ENCODE results near the gene BLOC1S5.
"Not testable (repeated sequence)": the region's sequence is repeated elsewhere in the genome, so short reads cannot be mapped to it uniquely, and the experiment has no call there.

Gene BLOC1S5

GRCh38 chr6:8041913-8042583, 22.1 kb downstream of the BLOC1S5 start:
- H3K27me3 ChIP-seq (ENCODE audit: insufficient read depth, poor library complexity, severe bottlenecking), result no peaks in the 10 kb centered on the region
- H3K4me3 ChIP-seq (ENCODE audit: severe bottlenecking), result no peak overlapping the region
- peaks cover 2% of the 10 kb centered on the region for H3K4me1 ChIP-seq (ENCODE audit: insufficient read depth, poor library complexity, severe bottlenecking)
- H3K27ac ChIP-seq (ENCODE audit: poor library complexity, severe bottlenecking), result no peak overlapping the region
- peaks cover 24% of the 10 kb centered on the region for H3K36me3 ChIP-seq (ENCODE audit: low read depth)
- ATAC-seq (ENCODE audit: low read depth) (no peak), DNase-seq (ENCODE audit: low spot score) (no peak)
- no peaks in the 10 kb centered on the region for H3K9me3 ChIP-seq (ENCODE audit: severe bottlenecking)
- TF ChIP-seq CTCF (IDR thresholded peaks at IDR 0.05; ENCODE audit: poor library complexity, severe bottlenecking), result no peak

- H3K4me3 ChIP-seq (ENCODE audit: severe bottlenecking); H3K27me3 ChIP-seq (ENCODE audit: insufficient read depth, poor library complexity, severe bottlenecking); DNase-seq (ENCODE audit: low spot score); ATAC-seq (ENCODE audit: low read depth); H3K9me3 ChIP-seq (ENCODE audit: severe bottlenecking); H3K27ac ChIP-seq (ENCODE audit: poor library complexity, severe bottlenecking): not testable (repeated sequence)
- Histone ChIP-seq H3K4me1 (ENCODE audit: insufficient read depth, poor library complexity, severe bottlenecking) (peaks cover 18% of the 10 kb centered on the region), H3K36me3 (ENCODE audit: low read depth) (peaks cover 13% of the 10 kb centered on the region)
These were observed 30.1 kb downstream of the BLOC1S5 start for GRCh38 chr6:8034107-8034506.

- Histone ChIP-seq H3K27me3 (ENCODE audit: insufficient read depth, poor library complexity, severe bottlenecking) (no peaks in the 10 kb centered on the region), H3K4me1 (ENCODE audit: insufficient read depth, poor library complexity, severe bottlenecking) (peaks cover 4% of the 10 kb centered on the region), H3K36me3 (ENCODE audit: low read depth) (no peaks in the 10 kb centered on the region), H3K27ac (ENCODE audit: poor library complexity, severe bottlenecking) (no peak overlapping the region), H3K9me3 (ENCODE audit: severe bottlenecking) (no peaks in the 10 kb centered on the region), H3K4me3 (ENCODE audit: severe bottlenecking) (no peak overlapping the region)
- DNase-seq (ENCODE audit: low spot score) (no peak), ATAC-seq (ENCODE audit: low read depth) (no peak)
- TF ChIP-seq CTCF (IDR thresholded peaks at IDR 0.05; ENCODE audit: poor library complexity, severe bottlenecking), result no peak
These were observed 33.3 kb downstream of the BLOC1S5 start for GRCh38 chr6:8030920-8031319.

GRCh38 chr6:8029243-8029870, 34.8 kb downstream of the BLOC1S5 start:
- no peaks in the 10 kb centered on the region for H3K9me3 ChIP-seq (ENCODE audit: severe bottlenecking)
- no peaks in the 10 kb centered on the region for H3K4me1 ChIP-seq (ENCODE audit: insufficient read depth, poor library complexity, severe bottlenecking)
- DNase-seq (ENCODE audit: low spot score), result no peak
- no peak overlapping the region for H3K27ac ChIP-seq (ENCODE audit: poor library complexity, severe bottlenecking)
- ATAC-seq (ENCODE audit: low read depth), result no peak
- no peaks in the 10 kb centered on the region for H3K27me3 ChIP-seq (ENCODE audit: insufficient read depth, poor library complexity, severe bottlenecking)
- TF ChIP-seq CTCF (IDR thresholded peaks at IDR 0.05; ENCODE audit: poor library complexity, severe bottlenecking), result no peak
- H3K36me3 ChIP-seq (ENCODE audit: low read depth), result no peaks in the 10 kb centered on the region
- H3K4me3 ChIP-seq (ENCODE audit: severe bottlenecking), result no peak overlapping the region

GRCh38 chr6:8027965-8028651, 36.1 kb downstream of the BLOC1S5 start:
- TF ChIP-seq CTCF (IDR thresholded peaks at IDR 0.05; ENCODE audit: poor library complexity, severe bottlenecking), result no peak
- no peak overlapping the region for H3K4me3 ChIP-seq (ENCODE audit: severe bottlenecking)
- no peak for ATAC-seq (ENCODE audit: low read depth)
- H3K27ac ChIP-seq (ENCODE audit: poor library complexity, severe bottlenecking), result no peak overlapping the region
- H3K36me3 ChIP-seq (ENCODE audit: low read depth), result peaks cover 3% of the 10 kb centered on the region; the same call in 1 of the 2 replicates
- DNase-seq (ENCODE audit: low spot score), result no peak
- H3K27me3 ChIP-seq (ENCODE audit: insufficient read depth, poor library complexity, severe bottlenecking), result no peaks in the 10 kb centered on the region
- H3K4me1 ChIP-seq (ENCODE audit: insufficient read depth, poor library complexity, severe bottlenecking), result no peaks in the 10 kb centered on the region
- H3K9me3 ChIP-seq (ENCODE audit: severe bottlenecking), result no peaks in the 10 kb centered on the region
